CD4-positive, alpha-beta T cell treated with Interleukin-17A for 1 hour (primary cell): ENCODE measurements around the gene RAD51D.
"Not testable (repeated sequence)": the region's sequence is repeated elsewhere in the genome, so short reads cannot be mapped to it uniquely, and the experiment has no call there.

ENCODE experiments used
- DNase-seq: peaks from one replicate; pipeline ENCODE4 v3.0.0-alpha.2; 2020

RAD51D gene

GRCh38 chr17:35119370-35120165, at the start of gene RAD51D:
Gene RAD51D (minus strand): TSS chr17:35119860. CDS start chr17:35119613, 247 bp downstream.
- peak; percentile 82 for DNase-seq

- no peak for DNase-seq
These were observed 48.0 kb upstream of the RAD51D start for GRCh38 chr17:35167666-35168065.

GRCh38 chr17:35167046-35167445, 47.4 kb upstream of the RAD51D start:
- DNase-seq: no peak

- DNase-seq: no peak
These were observed 46.9 kb upstream of the RAD51D start for GRCh38 chr17:35166526-35166925.

- DNase-seq: no peak
These were observed 45.1 kb upstream of the RAD51D start for GRCh38 chr17:35164716-35165115.

GRCh38 chr17:35163886-35164285, 44.2 kb upstream of the RAD51D start:
- no peak for DNase-seq

GRCh38 chr17:35162755-35163154, 43.1 kb upstream of the RAD51D start:
- no peak for DNase-seq

GRCh38 chr17:35161281-35161761, 41.7 kb upstream of the RAD51D start:
- peak; percentile 62 for DNase-seq

GRCh38 chr17:35160354-35161201, 40.9 kb upstream of the RAD51D start:
- DNase-seq: peak; percentile 54

GRCh38 chr17:35159940-35160339, 40.3 kb upstream of the RAD51D start:
- no peak for DNase-seq

- DNase-seq: no peak
These were observed 35.6 kb upstream of the RAD51D start for GRCh38 chr17:35155246-35155645.

GRCh38 chr17:35154196-35155165, 34.8 kb upstream of the RAD51D start:
- DNase-seq: no peak

GRCh38 chr17:35152421-35153140, 32.9 kb upstream of the RAD51D start:
- DNase-seq: no peak

- DNase-seq: not testable (repeated sequence)
These were observed 31.4 kb upstream of the RAD51D start for GRCh38 chr17:35151080-35151479.

GRCh38 chr17:35149941-35150340, 30.3 kb upstream of the RAD51D start:
- DNase-seq: no peak

GRCh38 chr17:35148144-35148543, 28.5 kb upstream of the RAD51D start:
- no peak for DNase-seq

- no peak for DNase-seq
These were observed 27.8 kb upstream of the RAD51D start, which contains the start of gene UNC45B for GRCh38 chr17:35147375-35147905. Gene UNC45B (plus strand): TSS chr17:35147817. CDS start chr17:35148264, 447 bp downstream.

GRCh38 chr17:35146214-35146833, 26.7 kb upstream of the RAD51D start:
- no peak for DNase-seq

GRCh38 chr17:35144840-35145239, 25.2 kb upstream of the RAD51D start:
- no peak for DNase-seq

- DNase-seq: no peak
These were observed 22.8 kb upstream of the RAD51D start for GRCh38 chr17:35142467-35142796.
